ENCODE measurements around the gene ALOX15. TPM values are rescaled to one million over a fixed set of nuclear protein-coding genes. Genes with fewer than 3 reads are reported as not detected.

The ALOX15 gene
- total RNA-seq, 1 experiment from 2014 or later = 0.50 TPM

DNA sequence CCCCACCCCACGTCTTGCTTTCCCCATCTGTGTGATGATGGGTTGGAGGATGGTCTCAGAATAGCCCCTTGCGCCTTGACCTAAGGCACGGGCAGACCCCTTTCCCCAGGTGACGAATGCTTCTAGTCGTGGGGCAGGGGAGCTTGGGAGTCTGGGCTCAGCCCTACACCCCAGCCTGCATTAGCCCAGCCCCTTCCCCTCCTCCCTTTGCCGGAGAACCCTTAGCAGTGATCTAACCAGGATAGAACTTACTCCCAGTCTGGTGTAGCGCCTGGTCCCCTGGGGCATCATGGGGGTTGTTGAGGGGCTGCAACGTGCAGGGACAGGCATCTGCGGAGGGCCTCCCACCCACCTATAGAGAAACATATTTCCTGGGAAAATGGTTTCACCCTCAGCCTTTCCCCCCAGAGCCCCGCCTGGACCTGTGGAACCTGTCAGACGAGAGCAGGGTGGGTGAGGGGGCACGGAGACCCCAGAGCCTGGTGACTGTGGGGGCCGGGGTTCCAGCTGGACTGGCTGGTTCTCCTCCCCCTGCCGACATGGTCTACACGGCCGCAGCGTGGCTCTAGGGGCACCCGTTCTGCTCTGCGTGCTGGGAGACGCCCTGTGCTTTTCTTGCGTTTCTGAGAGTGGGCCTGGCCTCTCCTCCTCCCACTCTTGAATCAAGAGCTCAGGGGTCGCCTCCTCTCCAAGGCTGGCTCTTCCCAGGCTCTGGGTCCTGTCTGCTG is 52.4 kb downstream of the ALOX15 start:
- Histone ChIP-seq H3K4me1 (peaks cover 22% of the 10 kb centered on the region; the same call in 1 of the 2 replicates), H3K4me3 (ENCODE audit: low read depth, low read length) (no peak overlapping the region), H3K36me3 (ENCODE audit: control insufficient read depth, insufficient read depth, low read length) (no peaks in the 10 kb centered on the region), H3K9me3 (no peaks in the 10 kb centered on the region), H3K27me3 (replicated peaks; ENCODE audit: control insufficient read depth, insufficient read depth, low read length) (no peaks in the 10 kb centered on the region)
- no peak for DNase-seq
- H3K27me3 Mint-ChIP-seq (ENCODE audit: insufficient read depth, unreplicated experiment) = no peaks in the 10 kb centered on the region
- H3K4me3 Mint-ChIP-seq (ENCODE audit: unreplicated experiment) = no peak overlapping the region
- peaks cover 24% of the 10 kb centered on the region for H3K36me3 Mint-ChIP-seq (ENCODE audit: insufficient read depth, unreplicated experiment)
- TF ChIP-seq, protein P1, sequence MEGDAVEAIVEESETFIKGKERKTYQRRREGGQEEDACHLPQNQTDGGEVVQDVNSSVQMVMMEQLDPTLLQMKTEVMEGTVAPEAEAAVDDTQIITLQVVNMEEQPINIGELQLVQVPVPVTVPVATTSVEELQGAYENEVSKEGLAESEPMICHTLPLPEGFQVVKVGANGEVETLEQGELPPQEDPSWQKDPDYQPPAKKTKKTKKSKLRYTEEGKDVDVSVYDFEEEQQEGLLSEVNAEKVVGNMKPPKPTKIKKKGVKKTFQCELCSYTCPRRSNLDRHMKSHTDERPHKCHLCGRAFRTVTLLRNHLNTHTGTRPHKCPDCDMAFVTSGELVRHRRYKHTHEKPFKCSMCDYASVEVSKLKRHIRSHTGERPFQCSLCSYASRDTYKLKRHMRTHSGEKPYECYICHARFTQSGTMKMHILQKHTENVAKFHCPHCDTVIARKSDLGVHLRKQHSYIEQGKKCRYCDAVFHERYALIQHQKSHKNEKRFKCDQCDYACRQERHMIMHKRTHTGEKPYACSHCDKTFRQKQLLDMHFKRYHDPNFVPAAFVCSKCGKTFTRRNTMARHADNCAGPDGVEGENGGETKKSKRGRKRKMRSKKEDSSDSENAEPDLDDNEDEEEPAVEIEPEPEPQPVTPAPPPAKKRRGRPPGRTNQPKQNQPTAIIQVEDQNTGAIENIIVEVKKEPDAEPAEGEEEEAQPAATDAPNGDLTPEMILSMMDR (IDR thresholded peaks at IDR 0.05; ENCODE audit: insufficient read depth in 1 of 2, low read depth in 1 of 2, low read length in 1 of 2, severe bottlenecking in 1 of 2, unreplicated experiment in 1 of 2) = no peak
- intact Hi-C loops (cut with micrococcal nuclease; ENCODE audit: unreplicated experiment) = no loop called here
- POLR2A ChIA-PET = no interaction called here
- BruUV-seq (replicated peaks) = no TSS peak
- CTCF ChIA-PET = no interaction called here
- H3K27ac Mint-ChIP-seq (ENCODE audit: unreplicated experiment) = peak overlapping the region; percentile 22
- H3K9me3 Mint-ChIP-seq (ENCODE audit: unreplicated experiment) = no peaks in the 10 kb centered on the region
- H3K4me1 Mint-ChIP-seq (ENCODE audit: low read depth, unreplicated experiment) = peaks cover 20% of the 10 kb centered on the region

DNA sequence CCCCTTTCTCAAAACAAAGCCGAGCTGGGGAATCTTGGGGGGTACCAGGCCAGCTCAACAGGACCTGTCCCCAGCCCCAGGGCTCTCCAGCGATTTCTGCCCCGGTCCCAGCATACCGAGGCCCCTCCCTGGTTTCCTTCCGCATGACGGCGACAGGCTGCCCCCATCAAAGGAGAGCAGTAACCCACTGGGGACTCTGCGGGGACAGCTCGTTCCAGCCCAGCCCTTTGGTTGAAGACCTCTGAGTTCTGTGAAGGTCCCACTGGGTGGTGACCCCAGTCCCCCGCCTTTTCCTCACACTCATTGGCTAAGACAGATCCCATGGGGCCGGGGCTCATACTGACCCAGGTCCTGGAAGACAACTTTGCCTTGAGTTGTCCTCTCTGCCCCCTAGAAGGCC is 53.1 kb downstream of the ALOX15 start:
- H3K4me1 Mint-ChIP-seq (ENCODE audit: low read depth, unreplicated experiment) = peaks cover 20% of the 10 kb centered on the region
- TF ChIP-seq, protein P1 (IDR thresholded peaks at IDR 0.05; ENCODE audit: insufficient read depth in 1 of 2, low read depth in 1 of 2, low read length in 1 of 2, severe bottlenecking in 1 of 2, unreplicated experiment in 1 of 2) = no peak
- CTCF ChIA-PET = no interaction called here
- Histone ChIP-seq H3K4me3 (ENCODE audit: low read depth, low read length) (no peak overlapping the region), H3K4me1 (peaks cover 22% of the 10 kb centered on the region; the same call in 1 of the 2 replicates), H3K27me3 (replicated peaks; ENCODE audit: control insufficient read depth, insufficient read depth, low read length) (no peaks in the 10 kb centered on the region), H3K9me3 (no peaks in the 10 kb centered on the region), H3K36me3 (ENCODE audit: control insufficient read depth, insufficient read depth, low read length) (no peaks in the 10 kb centered on the region)
- H3K27ac Mint-ChIP-seq (ENCODE audit: unreplicated experiment) = peak overlapping the region; percentile 22
- no TSS peak for BruUV-seq (replicated peaks)
- intact Hi-C loops (cut with micrococcal nuclease; ENCODE audit: unreplicated experiment) = no loop called here
- POLR2A ChIA-PET = no interaction called here
- H3K27me3 Mint-ChIP-seq (ENCODE audit: insufficient read depth, unreplicated experiment) = no peaks in the 10 kb centered on the region
- H3K9me3 Mint-ChIP-seq (ENCODE audit: unreplicated experiment) = no peaks in the 10 kb centered on the region
- no peak overlapping the region for H3K4me3 Mint-ChIP-seq (ENCODE audit: unreplicated experiment)
- no peak for DNase-seq
- peaks cover 24% of the 10 kb centered on the region for H3K36me3 Mint-ChIP-seq (ENCODE audit: insufficient read depth, unreplicated experiment)

GRCh38 chr17:4587803-4588202 is 53.7 kb downstream of the ALOX15 start:
- H3K27me3 Mint-ChIP-seq (ENCODE audit: insufficient read depth, unreplicated experiment) = no peaks in the 10 kb centered on the region
- BruUV-seq (replicated peaks) = no TSS peak
- no peak overlapping the region for H3K4me3 Mint-ChIP-seq (ENCODE audit: unreplicated experiment)
- peaks cover 20% of the 10 kb centered on the region for H3K4me1 Mint-ChIP-seq (ENCODE audit: low read depth, unreplicated experiment)
- no peak for DNase-seq
- intact Hi-C loops (cut with micrococcal nuclease; ENCODE audit: unreplicated experiment) = no loop called here
- TF ChIP-seq, protein P1 (IDR thresholded peaks at IDR 0.05; ENCODE audit: insufficient read depth in 1 of 2, low read depth in 1 of 2, low read length in 1 of 2, severe bottlenecking in 1 of 2, unreplicated experiment in 1 of 2) = no peak
- H3K9me3 Mint-ChIP-seq (ENCODE audit: unreplicated experiment) = no peaks in the 10 kb centered on the region
- H3K9me3 ChIP-seq = no peaks in the 10 kb centered on the region
- no peak overlapping the region for H3K4me3 ChIP-seq (ENCODE audit: low read depth, low read length)
- no peaks in the 10 kb centered on the region for H3K36me3 ChIP-seq (ENCODE audit: control insufficient read depth, insufficient read depth, low read length)
- peaks cover 22% of the 10 kb centered on the region; the same call in 1 of the 2 replicates for H3K4me1 ChIP-seq
- CTCF ChIA-PET = no interaction called here
- POLR2A ChIA-PET = interaction anchor here (0.6 kb wide), 1 partner anchor 82 kb away, joined by 3 read pairs; no protein-coding TSS in a partner anchor
- no peaks in the 10 kb centered on the region for H3K27me3 ChIP-seq (replicated peaks; ENCODE audit: control insufficient read depth, insufficient read depth, low read length)
- peak overlapping the region; percentile 22 for H3K27ac Mint-ChIP-seq (ENCODE audit: unreplicated experiment)
- peaks cover 24% of the 10 kb centered on the region for H3K36me3 Mint-ChIP-seq (ENCODE audit: insufficient read depth, unreplicated experiment)
